Tibial artery (tissue), 4 donors: ENCODE results near the gene ITPK1.

Experiments used
- DNase-seq, 2 donors: peaks; one replicate each; pipeline ENCODE4 v3.0.0-alpha.2; 2019
- H3K27ac ChIP-seq, 2 donors: fragments of 200-600 bp; sonication (generic) in 1 of 2; 1 replicate in 1 of 2; 2 replicates in 1 of 2; pipeline ENCODE4 v1.5.1; 2018 to 2019; ENCODE audit warnings: mild to moderate bottlenecking in 1 of 2
- H3K27me3 ChIP-seq, 2 donors: fragments of 200-600 bp; sonication (generic) in 1 of 2; one replicate each; pipeline versions ENCODE4 v1.5.1 to v1.6.0; 2016 to 2019
- H3K36me3 ChIP-seq, 3 donors: fragments of 200-600 bp; sonication (generic) in 2 of 3; one replicate each; pipeline ENCODE4 v1.5.1; 2016 to 2019; ENCODE audit warnings: mild to moderate bottlenecking in 2 of 3
- H3K4me1 ChIP-seq, 4 donors: fragments of 200-600 bp; sonication (generic) in 2 of 4; 1 replicate in 3 of 4; 2 replicates in 1 of 4; pipeline ENCODE4 v1.5.1; 2016 to 2019
- H3K4me3 ChIP-seq, 2 donors: fragments of 200-600 bp; sonication (generic) in 1 of 2; 1 replicate in 1 of 2; 2 replicates in 1 of 2; pipeline ENCODE4 v1.5.1; 2018 to 2019; ENCODE audit warnings: mild to moderate bottlenecking in 2 of 2
- H3K9me3 ChIP-seq, 3 donors: fragments of 200-600 bp; sonication (generic) in 1 of 3; one replicate each; pipeline ENCODE4 v1.5.1; 2016 to 2019
- CTCF ChIP-seq, 2 experiments: fragments of 200-600 bp in 1 of 2; fragments of 450-650 bp in 1 of 2; IDR thresholded peaks; one replicate each; pipeline ENCODE4 v1.5.1; 2017 to 2019; ENCODE audit warnings: antibody characterized with exemption in 2 of 2, mild to moderate bottlenecking in 1 of 2, moderate library complexity in 1 of 2
- intact Hi-C: fragments of 100-400 bp; cut with DNase I; formaldehyde crosslinking; loops from one replicate; pipeline ENCODE4 v1.15.0; 2023; ENCODE audit warnings: low total_unique reads

ITPK1 gene

GRCh38 chr14:93015505-93015904 is 100.2 kb downstream of the ITPK1 start:
- no peak for DNase-seq
- no peak for TF ChIP-seq CTCF (IDR thresholded peaks at IDR 0.05)
- H3K27ac ChIP-seq = no peak overlapping the region
- no peak overlapping the region for H3K4me3 ChIP-seq
- peaks cover 11 to 89% (median 52%) of the 10 kb centered on the region in 4 donors for H3K4me1 ChIP-seq
- peaks cover 0 to 12% (median 0%) of the 10 kb centered on the region in 3 donors for H3K36me3 ChIP-seq
- H3K27me3 ChIP-seq = no peaks in the 10 kb centered on the region
- intact Hi-C loops = no loop called here
- no peaks in the 10 kb centered on the region for H3K9me3 ChIP-seq

GRCh38 chr14:93015064-93015463 is 100.7 kb downstream of the ITPK1 start:
- TF ChIP-seq CTCF (IDR thresholded peaks at IDR 0.05) = no peak
- peaks cover 11 to 88% (median 51%) of the 10 kb centered on the region in 4 donors for H3K4me1 ChIP-seq
- H3K27me3 ChIP-seq = no peaks in the 10 kb centered on the region
- H3K27ac ChIP-seq = no peak overlapping the region
- no peak for DNase-seq
- H3K9me3 ChIP-seq = no peaks in the 10 kb centered on the region
- H3K4me3 ChIP-seq = no peak overlapping the region
- intact Hi-C loops = no loop called here
- H3K36me3 ChIP-seq = peaks cover 0 to 12% (median 0%) of the 10 kb centered on the region in 3 donors

GRCh38 chr14:93014058-93015023 is 101.4 kb downstream of the ITPK1 start:
- Histone ChIP-seq H3K4me1 (peaks cover 11 to 84% (median 46%) of the 10 kb centered on the region in 4 donors), H3K27me3 (no peaks in the 10 kb centered on the region), H3K9me3 (no peaks in the 10 kb centered on the region), H3K27ac (peak overlapping the region; percentile 68 to 71), H3K36me3 (peaks cover 0 to 12% (median 0%) of the 10 kb centered on the region in 3 donors), H3K4me3 (no peak overlapping the region)
- intact Hi-C loops = no loop called here
- no peak for TF ChIP-seq CTCF (IDR thresholded peaks at IDR 0.05)
- no peak for DNase-seq

GRCh38 chr14:93012951-93013719 is 102.6 kb downstream of the ITPK1 start:
- Histone ChIP-seq H3K36me3 (peaks cover 0 to 12% (median 0%) of the 10 kb centered on the region in 3 donors), H3K9me3 (no peaks in the 10 kb centered on the region), H3K4me3 (peak overlapping the region in 1 of 2 donors; percentile 4), H3K27ac (peak overlapping the region; percentile 68 to 71), H3K27me3 (no peaks in the 10 kb centered on the region), H3K4me1 (peaks cover 11 to 84% (median 45%) of the 10 kb centered on the region in 4 donors)
- DNase-seq = peak; percentile 42 to 88
- TF ChIP-seq CTCF (IDR thresholded peaks at IDR 0.05) = no peak
- intact Hi-C loops = no loop called here

- H3K4me1 ChIP-seq = peaks cover 16 to 84% (median 49%) of the 10 kb centered on the region in 4 donors
- DNase-seq = no peak
- no peaks in the 10 kb centered on the region for H3K9me3 ChIP-seq
- H3K4me3 ChIP-seq = no peak overlapping the region
- no peaks in the 10 kb centered on the region for H3K27me3 ChIP-seq
- TF ChIP-seq CTCF (IDR thresholded peaks at IDR 0.05) = no peak
- H3K27ac ChIP-seq = peak overlapping the region; percentile 68 to 71
- peaks cover 0 to 12% (median 0%) of the 10 kb centered on the region in 3 donors for H3K36me3 ChIP-seq
- intact Hi-C loops = no loop called here
Measured at GRCh38 chr14:93012506-93012905, 103.2 kb downstream of the ITPK1 start.
